ENCODE measurements around the gene CAMK2B. TPM values are rescaled to one million over a fixed set of nuclear protein-coding genes. Genes with fewer than 3 reads are reported as not detected.

Gene CAMK2B
- total and polyA plus RNA-seq, 9 donors: 0.22 to 1.4 (median 0.45) TPM; not detected in 2

GRCh38 chr7:44194562-44195145 lies 130.7 kb downstream of the CAMK2B start:
- H3K4me1 ChIP-seq (ENCODE audit: insufficient read depth): no peaks in the 10 kb centered on the region
- no peak overlapping the region for H3K27ac ChIP-seq
- no peak for TF ChIP-seq POLR2A (IDR thresholded peaks at IDR 0.05)
- TF ChIP-seq EP300 (IDR thresholded peaks at IDR 0.05): no peak
- no peak for TF ChIP-seq CTCF (IDR thresholded peaks at IDR 0.05)
- H3K9me3 ChIP-seq: no peaks in the 10 kb centered on the region
- 67 to 89% (median 83%) methylated on average over 3 of the region's 3 CpGs for WGBS, 3 donors
- no peak for DNase-seq
- no peaks in the 10 kb centered on the region for H3K36me3 ChIP-seq
- intact Hi-C loops (cut with DNase I): loop anchor here (5.0 to 10.0 kb wide), 4 partner anchors 60 to 140 kb away; no protein-coding TSS in a partner anchor
- no peaks in the 10 kb centered on the region for H3K27me3 ChIP-seq
- H3K4me3 ChIP-seq: no peak overlapping the region

DNA sequence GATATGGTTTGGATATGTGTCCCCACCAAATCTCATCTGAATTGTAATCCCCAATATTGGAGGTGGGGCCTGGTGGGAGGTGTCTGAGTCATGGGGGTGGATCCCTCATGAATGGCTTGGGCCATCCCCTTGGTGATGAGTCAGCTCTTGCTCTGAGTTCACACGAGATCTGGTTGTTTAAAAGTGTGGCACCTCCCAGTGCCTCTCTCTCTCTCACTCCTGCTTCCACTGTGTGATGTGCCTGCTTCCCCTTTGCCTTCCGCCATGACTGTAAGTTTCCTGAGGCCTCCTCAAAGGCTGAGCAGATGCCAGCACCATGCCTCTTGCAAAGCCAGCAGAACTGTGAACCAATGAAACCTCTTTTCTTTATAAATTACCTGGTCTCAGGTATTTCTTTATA lies 131.3 kb downstream of the CAMK2B start:
- intact Hi-C loops (cut with DNase I): loop anchor here in 3 of 4 donors (5.0 to 10.0 kb wide), 3 partner anchors 59 to 139 kb away; no protein-coding TSS in a partner anchor
- 54 to 61% (median 61%) methylated on average over 2 of the region's 2 CpGs for WGBS, 3 donors
- no peak for DNase-seq

DNA sequence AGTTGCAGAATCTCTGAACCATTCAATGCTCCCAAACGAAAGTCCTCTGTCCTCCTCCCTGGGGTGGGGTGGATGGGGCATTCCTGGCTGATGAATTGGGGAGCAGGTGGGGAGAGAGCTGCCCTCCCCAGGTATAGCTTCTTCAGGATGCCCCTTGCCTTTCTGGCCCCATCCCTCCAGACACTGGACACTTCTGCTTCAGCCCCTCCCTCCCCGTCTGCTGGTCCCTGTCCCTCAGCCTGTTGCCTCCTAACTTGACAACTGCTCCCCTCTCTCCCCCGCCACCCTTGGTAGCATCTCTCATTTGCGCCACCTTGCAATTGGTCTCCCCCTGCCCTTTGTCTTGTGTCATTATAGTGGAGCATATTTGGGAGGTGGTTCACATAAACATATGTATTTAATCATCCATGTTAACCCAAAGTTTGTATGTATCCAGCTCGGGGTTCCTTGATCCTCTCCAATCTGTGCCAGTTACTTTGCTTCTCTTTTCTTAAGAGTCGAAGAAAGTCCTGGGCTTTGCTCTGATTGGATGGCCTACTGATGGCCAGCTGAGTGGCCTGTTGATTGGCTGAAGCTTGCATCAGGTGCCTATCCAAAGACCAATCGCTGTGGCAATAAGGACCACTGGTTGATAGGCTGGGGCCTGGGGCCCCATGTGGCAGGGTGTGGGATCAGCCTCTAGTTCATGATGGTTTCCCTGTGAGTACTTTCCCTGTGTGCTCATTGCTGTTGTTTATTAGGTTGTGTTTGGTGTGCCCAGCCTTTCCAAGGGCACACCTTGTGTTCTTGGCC lies 132.2 kb downstream of the CAMK2B start:
- TF ChIP-seq CTCF (IDR thresholded peaks at IDR 0.05) (no peak), POLR2A (IDR thresholded peaks at IDR 0.05) (no peak), EP300 (IDR thresholded peaks at IDR 0.05) (no peak)
- no peak overlapping the region for H3K27ac ChIP-seq
- H3K36me3 ChIP-seq: no peaks in the 10 kb centered on the region
- intact Hi-C loops (cut with DNase I): loop anchor here in 3 of 4 donors (5.0 to 10.0 kb wide), 3 partner anchors 58 to 138 kb away; no protein-coding TSS in a partner anchor
- 85 to 91% (median 86%) methylated on average over 7 of the region's 7 CpGs for WGBS, 3 donors
- H3K27me3 ChIP-seq: no peaks in the 10 kb centered on the region
- H3K4me1 ChIP-seq (ENCODE audit: insufficient read depth): no peaks in the 10 kb centered on the region
- no peak overlapping the region for H3K4me3 ChIP-seq
- H3K9me3 ChIP-seq: no peaks in the 10 kb centered on the region
- no peak for DNase-seq

More for the DNA sequence above, 131.3 kb downstream of the CAMK2B start:
- no peak overlapping the region for H3K27ac ChIP-seq
- H3K9me3 ChIP-seq: no peaks in the 10 kb centered on the region
- TF ChIP-seq POLR2A (IDR thresholded peaks at IDR 0.05) (no peak), CTCF (IDR thresholded peaks at IDR 0.05) (no peak), EP300 (IDR thresholded peaks at IDR 0.05) (no peak)
- no peaks in the 10 kb centered on the region for H3K27me3 ChIP-seq
- H3K4me1 ChIP-seq (ENCODE audit: insufficient read depth): no peaks in the 10 kb centered on the region
- no peak overlapping the region for H3K4me3 ChIP-seq
- no peaks in the 10 kb centered on the region for H3K36me3 ChIP-seq

- intact Hi-C loops (cut with DNase I): loop anchor here in 3 of 4 donors (5.0 to 10.0 kb wide), 3 partner anchors 56 to 136 kb away; no protein-coding TSS in a partner anchor
- DNase-seq: no peak
- H3K27ac ChIP-seq: no peak overlapping the region
- peaks cover 6% of the 10 kb centered on the region for H3K4me1 ChIP-seq (ENCODE audit: insufficient read depth)
- 80 to 85% (median 80%) methylated on average over 5 of the region's 5 CpGs for WGBS, 3 donors
- TF ChIP-seq POLR2A (IDR thresholded peaks at IDR 0.05) (no peak), EP300 (IDR thresholded peaks at IDR 0.05) (no peak), CTCF (IDR thresholded peaks at IDR 0.05) (no peak)
- no peak overlapping the region for H3K4me3 ChIP-seq
- H3K9me3 ChIP-seq: no peaks in the 10 kb centered on the region
- H3K36me3 ChIP-seq: no peaks in the 10 kb centered on the region
- no peaks in the 10 kb centered on the region for H3K27me3 ChIP-seq
Measured at GRCh38 chr7:44191171-44191570, 134.2 kb downstream of the CAMK2B start.
